GM23338 (cell line): ENCODE measurements around the gene RRP8. TPM values are rescaled to one million over a fixed set of nuclear protein-coding genes. Genes with fewer than 3 reads are reported as not detected.

Source experiments
- ATAC-seq: fragments of 200-7000 bp; cut with Tn5 transposase; 3 replicates; pipeline ENCODE4 v1.9.1; 2020
- DNase-seq: peaks from one replicate; pipeline ENCODE4 v3.0.0-alpha.2; 2015; ENCODE audit warnings: low spot score
- H2AFZ ChIP-seq: fragments of 200-600 bp; sonication (generic); 2 replicates; pipeline ENCODE4 v1.8.0; 2016; ENCODE audit warnings: antibody characterized with exemption, mild to moderate bottlenecking, moderate library complexity
- H3F3A ChIP-seq: fragments of 200-600 bp; sonication (generic); replicated peaks from 2 replicates; pipeline ENCODE4 v1.8.0; 2017; ENCODE audit warnings: antibody characterized with exemption, mixed run types, low read depth
- H3K27ac ChIP-seq: fragments of 200-600 bp; sonication (generic); 2 replicates; pipeline ENCODE4 v1.6.1; 2016; ENCODE audit warnings: low read depth
- H3K27me3 ChIP-seq: fragments of 200-600 bp; sonication (generic); 2 replicates; pipeline ENCODE4 v1.8.0; 2016; ENCODE audit warnings: mild to moderate bottlenecking, mixed run types, moderate library complexity; ENCODE audit not compliant: insufficient read depth
- H3K36me3 ChIP-seq: fragments of 200-600 bp; sonication (generic); 2 replicates; pipeline ENCODE4 v1.8.0; 2016; ENCODE audit warnings: mild to moderate bottlenecking; ENCODE audit not compliant: insufficient read depth
- H3K4me1 ChIP-seq: fragments of 200-600 bp; sonication (generic); 2 replicates; pipeline ENCODE4 v1.8.0; 2016; ENCODE audit warnings: mild to moderate bottlenecking, moderate library complexity; ENCODE audit not compliant: insufficient read depth
- H3K4me2 ChIP-seq: fragments of 200-600 bp; sonication (generic); 2 replicates; pipeline ENCODE4 v1.7.1; 2017; ENCODE audit warnings: mixed run types
- H3K4me3 ChIP-seq: fragments of 200-600 bp; sonication (generic); 2 replicates; pipeline ENCODE4 v1.6.1; 2016; ENCODE audit warnings: mixed run types
- H3K79me2 ChIP-seq: fragments of 200-600 bp; sonication (generic); replicated peaks from 2 replicates; pipeline ENCODE4 v1.8.0; 2017; ENCODE audit warnings: mild to moderate bottlenecking; ENCODE audit not compliant: insufficient read depth
- H3K9me2 ChIP-seq: fragments of 200-600 bp; sonication (generic); 2 replicates; pipeline ENCODE4 v1.8.0; 2017; ENCODE audit not compliant: insufficient read depth
- H4K20me1 ChIP-seq: fragments of 200-600 bp; sonication (generic); replicated peaks from 2 replicates; pipeline ENCODE4 v1.8.0; 2017; ENCODE audit warnings: mild to moderate bottlenecking; ENCODE audit not compliant: insufficient read depth
- H3K27ac Mint-ChIP-seq: 2 replicates; pipeline ENCODE4 v1.8.0; 2020; ENCODE audit warnings: inconsistent platforms, mild to moderate bottlenecking, moderate library complexity, mixed read lengths
- H3K27me3 Mint-ChIP-seq: 3 replicates; pipeline ENCODE4 v1.8.0; 2022; ENCODE audit warnings: low read depth, mild to moderate bottlenecking, moderate library complexity, mixed read lengths, inconsistent platforms; ENCODE audit not compliant: insufficient read depth, poor library complexity
- H3K36me3 Mint-ChIP-seq: 3 replicates; pipeline ENCODE4 v1.8.0; 2021; ENCODE audit warnings: low read depth, mild to moderate bottlenecking, inconsistent platforms, moderate library complexity, mixed read lengths
- H3K4me1 Mint-ChIP-seq: 3 replicates; pipeline ENCODE4 v1.8.0; 2020; ENCODE audit warnings: mild to moderate bottlenecking, inconsistent platforms, mixed read lengths
- H3K4me3 Mint-ChIP-seq: 3 replicates; pipeline ENCODE4 v1.8.0; 2021; ENCODE audit warnings: moderate library complexity, mild to moderate bottlenecking, inconsistent platforms, mixed read lengths
- H3K9me3 Mint-ChIP-seq: 3 replicates; pipeline ENCODE4 v1.8.0; 2020; ENCODE audit warnings: moderate library complexity, mild to moderate bottlenecking, inconsistent platforms, mixed read lengths
- CREB1 ChIP-seq: fragments of 250-450 bp; sonication (Bioruptor Pico); IDR thresholded peaks from 2 replicates; pipeline ENCODE4 v1.5.0; 2020; ENCODE audit warnings: low read depth, mild to moderate bottlenecking, moderate library complexity
- EZH2 ChIP-seq: fragments of 200-600 bp; sonication (generic); IDR thresholded peaks from one replicate; pipeline ENCODE4 v1.8.0; 2017; ENCODE audit warnings: antibody characterized with exemption, mild to moderate bottlenecking, low read depth; ENCODE audit not compliant: unreplicated experiment
- EZH2phosphoT487 ChIP-seq: fragments of 200-600 bp; sonication (generic); IDR thresholded peaks from one replicate; pipeline ENCODE4 v1.8.1; 2018; ENCODE audit warnings: antibody characterized with exemption; ENCODE audit not compliant: unreplicated experiment
- JUNB ChIP-seq: IDR thresholded peaks from one replicate; pipeline ENCODE4 v1.6.1; 2016; ENCODE audit warnings: antibody characterized with exemption; ENCODE audit not compliant: unreplicated experiment
- NANOG ChIP-seq: IDR thresholded peaks from 2 replicates; pipeline ENCODE4 v1.6.1; 2016; ENCODE audit warnings: antibody characterized with exemption, borderline replicate concordance
- POLR2AphosphoS5 ChIP-seq: IDR thresholded peaks from 2 replicates; pipeline ENCODE4 v1.6.1; 2016; ENCODE audit warnings: antibody characterized with exemption, low read depth
- STAT1 ChIP-seq: IDR thresholded peaks from one replicate; pipeline ENCODE4 v1.6.1; 2016; ENCODE audit warnings: antibody characterized with exemption; ENCODE audit not compliant: unreplicated experiment
- ZNF114 ChIP-seq: fragments of 250-450 bp; sonication (Bioruptor Pico); IDR thresholded peaks from 2 replicates; pipeline ENCODE4 v1.5.0; 2020; ENCODE audit warnings: mild to moderate bottlenecking, moderate library complexity
- ZNF331 ChIP-seq: fragments of 250-450 bp; sonication (Bioruptor Pico); IDR thresholded peaks from 2 replicates; pipeline ENCODE4 v1.5.0; 2020; ENCODE audit warnings: low read depth, mild to moderate bottlenecking, moderate library complexity
- polyA plus RNA-seq: library from polyadenylated mRNA; unstranded; fragments of >200 nt; fragmentation: Nextera tagmentation; extraction: Ambion mirVana; gene quantifications from 2 replicates; pipeline ENCODE4 v1.2.1, GENCODE V29; 2016
- total RNA-seq: library from RNA; depleted of rRNA; stranded (reverse); fragments of >200 nt; shearing (Covaris generic); gene quantifications from 2 replicates; pipeline ENCODE4 v1.2.3, GENCODE V29; 2014
- TF ChIP-seq, protein P1 (sequence below): IDR thresholded peaks from 2 replicates; pipeline ENCODE4 v1.6.1; 2016; ENCODE audit warnings: antibody characterized with exemption
- TF ChIP-seq, protein P2 (sequence below): IDR thresholded peaks from one replicate; pipeline ENCODE4 v1.6.1; 2018; ENCODE audit warnings: antibody characterized with exemption; ENCODE audit not compliant: unreplicated experiment
- TF ChIP-seq, protein P3 (sequence below), 2 experiments: fragments of 200-600 bp in 1 of 2; sonication (generic) in 1 of 2; conservative IDR thresholded peaks; 2 replicates each; pipeline versions ENCODE4 v1.5.1 to v1.6.1; 2016 to 2017; ENCODE audit warnings: antibody characterized with exemption in 2 of 2, low read depth in 2 of 2, mild to moderate bottlenecking in 2 of 2, moderate library complexity in 1 of 2

Gene RRP8
- total and polyA plus RNA-seq, 2 experiments from 2014 or later: 7.4 to 13.7 TPM

DNA sequence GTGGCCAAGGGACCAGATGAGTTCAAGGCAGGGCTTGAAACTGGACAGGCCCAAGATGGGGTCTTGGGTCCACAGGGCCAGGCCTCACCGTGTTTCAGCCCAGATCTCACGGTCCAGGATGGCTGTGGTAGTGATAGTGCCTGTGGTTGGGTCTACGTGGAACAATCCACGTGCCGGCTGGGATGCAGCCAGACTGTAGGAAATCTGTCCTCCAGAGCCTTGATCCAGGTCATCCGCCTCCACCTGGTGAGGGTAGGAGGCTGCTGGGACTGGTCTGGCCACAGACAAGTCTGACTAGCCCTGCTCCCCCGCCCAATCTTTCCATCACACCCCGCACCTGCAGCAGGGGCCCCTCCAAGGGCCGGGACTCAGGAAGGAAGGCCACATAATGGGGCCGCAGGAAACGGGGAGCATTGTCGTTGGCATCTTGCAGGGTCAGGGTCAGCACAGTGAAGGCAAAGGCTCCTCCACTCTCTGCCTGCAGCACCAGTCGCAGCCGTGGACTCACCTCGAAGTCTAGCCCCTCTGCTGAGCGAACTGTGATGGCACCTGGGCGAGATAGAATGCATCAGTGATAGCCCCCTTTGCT lies 22.5 kb upstream of the RRP8 start:
- peaks cover 13% of the 10 kb centered on the region for H3K36me3 Mint-ChIP-seq
- H3K27ac Mint-ChIP-seq: no peak overlapping the region
- H2AFZ ChIP-seq: no peak overlapping the region
- no peaks in the 10 kb centered on the region for H3K36me3 ChIP-seq
- no peak overlapping the region for H3K4me2 ChIP-seq
- no peaks in the 10 kb centered on the region; the same call in 2 of the 3 replicates for H3K9me3 Mint-ChIP-seq
- H3K9me2 ChIP-seq: no peaks in the 10 kb centered on the region
- DNase-seq: no peak
- peaks cover 26% of the 10 kb centered on the region for H3K27me3 Mint-ChIP-seq
- no peak overlapping the region for H3K4me3 ChIP-seq
- H3K4me1 ChIP-seq: no peaks in the 10 kb centered on the region; the same call in 1 of the 2 replicates
- H3K4me3 Mint-ChIP-seq: no peak overlapping the region
- no peak overlapping the region for H3K27ac ChIP-seq
- H3K4me1 Mint-ChIP-seq: peaks cover 9% of the 10 kb centered on the region
- TF ChIP-seq EZH2phosphoT487 (no peak), JUNB (no peak), STAT1 (no peak), ZNF114 (no peak), NANOG (no peak), EZH2 (no peak), CREB1 (CRISPR knock-in tag) (no peak)
- TF ChIP-seq, protein P1, sequence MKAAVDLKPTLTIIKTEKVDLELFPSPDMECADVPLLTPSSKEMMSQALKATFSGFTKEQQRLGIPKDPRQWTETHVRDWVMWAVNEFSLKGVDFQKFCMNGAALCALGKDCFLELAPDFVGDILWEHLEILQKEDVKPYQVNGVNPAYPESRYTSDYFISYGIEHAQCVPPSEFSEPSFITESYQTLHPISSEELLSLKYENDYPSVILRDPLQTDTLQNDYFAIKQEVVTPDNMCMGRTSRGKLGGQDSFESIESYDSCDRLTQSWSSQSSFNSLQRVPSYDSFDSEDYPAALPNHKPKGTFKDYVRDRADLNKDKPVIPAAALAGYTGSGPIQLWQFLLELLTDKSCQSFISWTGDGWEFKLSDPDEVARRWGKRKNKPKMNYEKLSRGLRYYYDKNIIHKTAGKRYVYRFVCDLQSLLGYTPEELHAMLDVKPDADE: no peak
- TF ChIP-seq, protein P2, sequence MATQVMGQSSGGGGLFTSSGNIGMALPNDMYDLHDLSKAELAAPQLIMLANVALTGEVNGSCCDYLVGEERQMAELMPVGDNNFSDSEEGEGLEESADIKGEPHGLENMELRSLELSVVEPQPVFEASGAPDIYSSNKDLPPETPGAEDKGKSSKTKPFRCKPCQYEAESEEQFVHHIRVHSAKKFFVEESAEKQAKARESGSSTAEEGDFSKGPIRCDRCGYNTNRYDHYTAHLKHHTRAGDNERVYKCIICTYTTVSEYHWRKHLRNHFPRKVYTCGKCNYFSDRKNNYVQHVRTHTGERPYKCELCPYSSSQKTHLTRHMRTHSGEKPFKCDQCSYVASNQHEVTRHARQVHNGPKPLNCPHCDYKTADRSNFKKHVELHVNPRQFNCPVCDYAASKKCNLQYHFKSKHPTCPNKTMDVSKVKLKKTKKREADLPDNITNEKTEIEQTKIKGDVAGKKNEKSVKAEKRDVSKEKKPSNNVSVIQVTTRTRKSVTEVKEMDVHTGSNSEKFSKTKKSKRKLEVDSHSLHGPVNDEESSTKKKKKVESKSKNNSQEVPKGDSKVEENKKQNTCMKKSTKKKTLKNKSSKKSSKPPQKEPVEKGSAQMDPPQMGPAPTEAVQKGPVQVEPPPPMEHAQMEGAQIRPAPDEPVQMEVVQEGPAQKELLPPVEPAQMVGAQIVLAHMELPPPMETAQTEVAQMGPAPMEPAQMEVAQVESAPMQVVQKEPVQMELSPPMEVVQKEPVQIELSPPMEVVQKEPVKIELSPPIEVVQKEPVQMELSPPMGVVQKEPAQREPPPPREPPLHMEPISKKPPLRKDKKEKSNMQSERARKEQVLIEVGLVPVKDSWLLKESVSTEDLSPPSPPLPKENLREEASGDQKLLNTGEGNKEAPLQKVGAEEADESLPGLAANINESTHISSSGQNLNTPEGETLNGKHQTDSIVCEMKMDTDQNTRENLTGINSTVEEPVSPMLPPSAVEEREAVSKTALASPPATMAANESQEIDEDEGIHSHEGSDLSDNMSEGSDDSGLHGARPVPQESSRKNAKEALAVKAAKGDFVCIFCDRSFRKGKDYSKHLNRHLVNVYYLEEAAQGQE: no peak
- peaks cover 28% of the 10 kb centered on the region for H3K27me3 ChIP-seq
- H3K79me2 ChIP-seq: no peaks in the 10 kb centered on the region
- ATAC-seq: no peak
- H3F3A ChIP-seq: no peaks in the 10 kb centered on the region; the same call in 1 of the 2 replicates
- no peaks in the 10 kb centered on the region for H4K20me1 ChIP-seq

DNA sequence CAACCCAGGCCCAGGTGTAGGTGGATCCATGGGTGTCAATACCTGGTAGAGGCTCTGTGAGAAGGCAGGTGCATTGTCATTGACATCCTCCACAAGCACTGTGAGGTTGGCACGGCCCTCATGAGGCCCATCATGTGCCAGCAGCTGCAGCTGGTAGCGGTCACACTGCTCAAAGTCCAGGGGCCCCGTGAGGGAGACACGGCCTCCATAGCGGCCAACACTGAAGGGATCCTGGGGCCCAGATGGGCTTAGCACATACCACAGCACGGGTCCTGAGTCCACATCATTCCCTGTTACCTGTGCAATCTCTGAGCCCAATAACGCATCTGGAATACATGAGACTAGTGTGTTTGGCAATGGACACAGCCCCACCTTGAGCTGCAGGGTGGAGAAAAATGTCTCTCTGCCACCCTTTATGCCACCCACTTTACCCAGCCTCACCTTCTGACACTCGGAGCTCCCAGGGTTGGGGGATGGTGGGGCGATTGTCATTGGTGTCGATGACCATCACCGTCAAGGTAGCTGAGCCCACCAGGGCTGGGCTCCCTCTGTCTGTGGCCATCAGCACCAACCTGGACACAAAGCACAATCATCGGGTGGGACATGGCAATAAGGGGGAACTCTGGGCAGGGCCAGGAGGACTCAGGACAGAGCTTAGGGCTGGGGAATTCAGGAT lies 21.9 kb upstream of the RRP8 start:
- ATAC-seq: no peak
- H3K27me3 ChIP-seq: peaks cover 21% of the 10 kb centered on the region
- no peak for TF ChIP-seq NANOG
- TF ChIP-seq ZNF331 (CRISPR knock-in tag): no peak
- TF ChIP-seq EZH2phosphoT487: no peak
- TF ChIP-seq JUNB: no peak
- no peak for TF ChIP-seq STAT1
- TF ChIP-seq, protein P2: no peak
- no peak for TF ChIP-seq POLR2AphosphoS5
- TF ChIP-seq EZH2: no peak
- TF ChIP-seq, protein P3, sequence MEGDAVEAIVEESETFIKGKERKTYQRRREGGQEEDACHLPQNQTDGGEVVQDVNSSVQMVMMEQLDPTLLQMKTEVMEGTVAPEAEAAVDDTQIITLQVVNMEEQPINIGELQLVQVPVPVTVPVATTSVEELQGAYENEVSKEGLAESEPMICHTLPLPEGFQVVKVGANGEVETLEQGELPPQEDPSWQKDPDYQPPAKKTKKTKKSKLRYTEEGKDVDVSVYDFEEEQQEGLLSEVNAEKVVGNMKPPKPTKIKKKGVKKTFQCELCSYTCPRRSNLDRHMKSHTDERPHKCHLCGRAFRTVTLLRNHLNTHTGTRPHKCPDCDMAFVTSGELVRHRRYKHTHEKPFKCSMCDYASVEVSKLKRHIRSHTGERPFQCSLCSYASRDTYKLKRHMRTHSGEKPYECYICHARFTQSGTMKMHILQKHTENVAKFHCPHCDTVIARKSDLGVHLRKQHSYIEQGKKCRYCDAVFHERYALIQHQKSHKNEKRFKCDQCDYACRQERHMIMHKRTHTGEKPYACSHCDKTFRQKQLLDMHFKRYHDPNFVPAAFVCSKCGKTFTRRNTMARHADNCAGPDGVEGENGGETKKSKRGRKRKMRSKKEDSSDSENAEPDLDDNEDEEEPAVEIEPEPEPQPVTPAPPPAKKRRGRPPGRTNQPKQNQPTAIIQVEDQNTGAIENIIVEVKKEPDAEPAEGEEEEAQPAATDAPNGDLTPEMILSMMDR (conservative IDR thresholded peaks at IDR 0.05; ENCODE audit: low read depth in 2 of 2): no peak

More for the DNA sequence above, 21.9 kb upstream of the RRP8 start:
- Histone ChIP-seq H3K9me2 (no peaks in the 10 kb centered on the region), H3K27ac (no peak overlapping the region), H4K20me1 (no peaks in the 10 kb centered on the region), H3K4me2 (no peak overlapping the region), H3K4me1 (no peaks in the 10 kb centered on the region; the same call in 1 of the 2 replicates), H3F3A (no peaks in the 10 kb centered on the region; the same call in 1 of the 2 replicates), H3K36me3 (no peaks in the 10 kb centered on the region), H2AFZ (no peak overlapping the region), H3K79me2 (no peaks in the 10 kb centered on the region), H3K4me3 (no peak overlapping the region)
- H3K9me3 Mint-ChIP-seq: no peaks in the 10 kb centered on the region; the same call in 2 of the 3 replicates
- peaks cover 20% of the 10 kb centered on the region for H3K27me3 Mint-ChIP-seq
- no peak overlapping the region for H3K27ac Mint-ChIP-seq
- peaks cover 13% of the 10 kb centered on the region for H3K36me3 Mint-ChIP-seq
- peaks cover 6% of the 10 kb centered on the region; the same call in 2 of the 3 replicates for H3K4me1 Mint-ChIP-seq
- no peak overlapping the region for H3K4me3 Mint-ChIP-seq
- DNase-seq: no peak
